Activated CD4-positive, CD25-positive, alpha-beta regulatory T cell treated with anti-CD3 and anti-CD28 coated beads, Interleukin-2, amount 50 U/mL, for 72 hours (primary cell): ENCODE results near the gene CAPZA1.

ENCODE experiments used
- DNase-seq: peaks from one replicate; pipeline ENCODE4 v3.0.0; 2021

CAPZA1 gene

DNA sequence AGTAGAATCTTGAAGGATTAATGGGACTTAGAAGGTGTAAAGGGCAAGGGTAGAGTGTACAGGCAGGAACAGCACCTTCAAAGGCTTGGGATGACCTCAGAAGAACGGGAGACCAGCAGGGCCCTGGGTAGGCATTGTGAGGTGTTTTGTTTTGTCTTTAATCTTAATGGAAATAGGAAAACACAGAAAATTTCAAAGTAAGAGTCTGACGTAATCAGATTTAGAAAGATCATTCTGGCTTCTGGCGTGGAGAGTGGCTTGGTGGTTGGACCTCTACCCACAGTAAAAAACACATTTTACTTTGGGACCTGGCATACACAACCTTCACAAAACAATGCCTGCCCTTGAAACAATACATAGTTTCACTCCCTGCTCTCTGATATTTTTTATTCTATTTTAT lies 59.0 kb downstream of the CAPZA1 start:
- DNase-seq = no peak

DNA sequence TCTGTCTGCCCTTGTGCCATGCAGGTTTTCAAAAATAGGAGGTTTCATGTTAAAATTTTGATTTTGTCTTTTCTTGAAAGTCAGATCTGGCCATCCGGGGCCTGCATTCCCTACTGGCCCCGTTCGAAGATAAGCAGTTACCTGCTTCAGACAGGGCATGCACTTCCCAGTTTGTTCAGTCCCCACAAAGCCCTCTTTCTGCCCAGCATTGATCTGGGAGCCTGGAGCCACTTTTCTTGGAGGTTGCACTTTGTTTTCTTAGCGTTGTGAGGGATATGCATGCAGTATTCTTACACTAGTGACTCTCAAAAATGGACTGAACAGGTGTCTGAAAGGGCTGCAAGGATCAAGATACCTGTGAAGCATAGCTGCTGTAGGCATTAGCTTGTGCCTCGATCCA lies 66.3 kb downstream of the CAPZA1 start:
- no peak for DNase-seq

DNA sequence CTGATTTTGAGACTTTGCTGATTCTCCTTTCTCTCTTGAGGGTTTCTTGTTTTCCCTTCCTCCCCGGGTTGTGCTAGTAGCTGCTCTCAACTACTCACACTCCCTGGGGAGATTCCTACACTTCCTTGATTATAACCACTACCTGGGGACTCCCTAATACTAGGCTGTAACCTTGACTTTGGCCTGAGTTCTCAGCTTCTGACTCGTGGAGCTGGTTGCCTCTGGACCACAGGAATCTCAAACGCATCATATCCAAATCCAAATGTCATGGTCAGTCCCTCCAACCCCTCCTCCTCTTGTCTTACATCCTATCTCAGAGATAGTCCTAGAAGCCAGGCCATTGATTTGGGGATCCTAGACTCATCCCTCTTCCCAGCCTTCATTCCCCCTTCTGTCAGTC lies 66.8 kb downstream of the CAPZA1 start:
- DNase-seq = no peak

DNA sequence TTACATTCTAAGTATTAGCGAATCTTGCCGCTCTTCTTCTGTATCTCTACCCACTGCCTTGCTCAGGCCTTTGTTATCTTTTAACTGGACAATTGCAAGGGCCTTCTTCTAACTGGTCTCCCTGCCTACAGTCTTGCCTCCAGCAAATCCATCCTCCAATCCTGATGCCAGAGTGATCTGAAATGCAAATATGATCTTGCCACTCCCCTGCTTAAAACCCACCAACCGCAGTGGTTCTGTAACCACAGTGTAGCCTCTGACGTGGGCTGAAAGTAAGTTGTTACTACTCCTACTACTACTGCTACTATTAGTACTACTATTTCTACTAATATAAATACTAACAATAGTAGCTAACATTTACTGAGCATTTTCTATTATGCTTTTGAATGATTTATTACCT lies 67.2 kb downstream of the CAPZA1 start:
- DNase-seq = no peak

DNA sequence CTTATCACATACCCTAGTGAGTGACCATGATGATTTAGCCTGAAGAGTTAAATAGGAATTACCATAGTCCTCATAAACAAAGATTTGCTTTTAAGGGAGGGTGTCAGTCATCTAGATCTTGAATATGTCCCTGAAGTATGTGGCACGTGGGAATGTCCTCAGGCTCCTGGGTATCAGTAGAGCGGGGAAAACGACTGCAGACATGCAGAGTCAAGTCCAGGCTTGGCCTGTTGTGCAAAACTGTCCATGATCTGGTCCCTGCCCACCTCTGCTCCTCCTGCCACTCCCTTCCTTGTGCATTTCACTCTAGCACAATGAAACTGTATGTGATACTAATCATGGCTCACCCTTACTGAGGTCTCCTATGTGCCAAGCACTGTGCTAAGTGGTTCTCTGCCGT lies 67.7 kb downstream of the CAPZA1 start:
- no peak for DNase-seq

DNA sequence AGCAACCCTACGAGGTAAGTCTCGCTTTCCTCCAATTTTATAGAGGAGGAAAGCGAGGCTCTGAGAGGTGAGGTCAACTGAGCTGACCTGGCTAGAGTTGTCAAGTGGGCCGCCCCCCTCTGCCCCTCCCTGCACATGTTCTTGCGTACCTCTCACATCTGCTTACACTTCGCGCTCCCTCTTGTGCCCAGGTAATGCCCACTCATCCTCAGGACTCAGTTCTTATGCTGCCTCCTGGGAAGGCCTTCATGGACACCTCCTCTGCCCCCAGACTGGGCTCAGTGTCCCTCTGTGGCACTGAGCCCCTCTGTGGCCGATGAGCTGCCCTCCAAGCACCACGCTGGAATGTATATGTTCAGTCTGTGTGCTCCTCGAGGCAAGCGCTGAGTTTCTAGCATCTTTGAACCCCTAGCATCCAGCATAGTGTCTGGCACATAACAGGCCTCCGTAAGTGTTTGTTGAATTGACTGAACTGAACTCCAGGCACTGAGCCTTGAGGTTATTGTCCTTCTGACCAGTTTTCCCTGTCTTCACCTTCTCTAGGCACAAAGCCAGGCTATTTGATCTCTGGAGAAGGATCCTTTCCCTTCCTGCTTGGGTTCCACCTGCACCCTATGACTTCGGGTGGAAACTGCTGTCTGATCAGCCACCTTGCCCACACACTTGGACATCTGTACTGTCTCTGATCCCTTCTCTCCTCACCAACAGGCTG lies 68.3 kb downstream of the CAPZA1 start:
- DNase-seq = no peak

DNA sequence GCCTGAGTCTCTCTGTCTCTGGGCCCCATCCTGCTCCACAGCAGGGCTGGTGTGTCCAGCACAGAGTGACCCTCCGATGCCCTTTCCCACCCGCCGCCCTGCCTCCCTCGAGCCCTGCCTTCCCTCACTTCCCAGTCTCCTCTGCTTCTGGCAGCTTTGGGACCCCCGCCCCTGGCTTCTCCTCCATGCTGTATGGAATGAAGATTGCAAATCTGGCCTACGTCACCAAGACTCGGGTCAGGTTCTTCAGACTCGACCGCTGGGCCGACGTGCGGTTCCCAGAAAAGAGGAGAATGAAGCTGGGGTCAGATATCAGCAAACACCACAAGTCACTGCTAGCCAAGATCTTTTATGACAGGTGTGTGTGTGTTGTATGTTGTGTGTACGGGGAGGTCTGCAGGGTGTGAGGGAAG lies 69.2 kb downstream of the CAPZA1 start:
- DNase-seq = no peak

DNA sequence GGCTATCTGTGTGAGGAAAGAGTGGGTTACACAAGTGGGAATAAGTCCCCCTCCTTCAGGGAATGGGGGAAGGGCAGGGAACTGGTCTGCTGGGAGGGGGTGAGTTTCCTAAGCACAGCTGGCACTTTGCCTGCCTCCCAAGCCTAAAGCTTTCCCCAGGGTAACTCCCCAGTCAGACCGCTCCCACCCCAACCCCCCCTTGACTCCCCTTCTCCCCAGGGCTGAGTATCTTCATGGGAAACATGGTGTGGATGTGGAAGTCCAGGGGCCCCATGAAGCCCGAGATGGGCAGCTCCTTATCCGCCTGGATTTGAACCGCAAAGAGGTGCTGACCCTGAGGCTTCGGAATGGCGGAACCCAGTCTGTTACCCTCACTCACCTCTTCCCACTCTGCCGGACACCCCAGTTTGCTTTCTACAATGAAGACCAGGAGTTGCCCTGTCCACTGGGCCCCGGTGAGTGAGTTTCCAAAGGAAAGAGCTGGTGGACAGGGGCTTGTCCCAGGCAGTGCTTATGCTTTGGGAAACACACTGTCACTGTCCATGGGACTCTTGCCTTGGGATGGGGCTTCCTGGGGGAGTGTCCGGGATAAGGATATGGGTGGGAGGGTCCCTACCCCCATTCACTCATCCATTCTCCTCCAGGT lies 69.7 kb downstream of the CAPZA1 start:
- DNase-seq = no peak

DNA sequence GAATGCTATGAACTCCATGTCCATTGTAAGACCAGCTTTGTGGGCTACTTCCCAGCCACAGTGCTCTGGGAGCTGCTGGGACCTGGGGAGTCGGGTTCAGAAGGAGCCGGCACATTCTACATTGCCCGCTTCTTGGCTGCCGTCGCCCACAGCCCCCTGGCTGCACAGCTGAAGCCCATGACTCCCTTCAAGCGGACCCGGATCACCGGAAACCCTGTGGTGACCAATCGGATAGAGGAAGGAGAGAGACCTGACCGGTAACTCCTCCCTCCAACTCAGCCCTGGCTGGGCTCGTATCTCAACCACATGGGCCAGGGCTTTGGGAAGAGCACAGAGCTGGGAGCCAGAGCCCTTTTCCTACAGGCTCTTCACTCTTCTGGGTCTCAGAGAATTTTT lies 70.2 kb downstream of the CAPZA1 start:
- DNase-seq = no peak

DNA sequence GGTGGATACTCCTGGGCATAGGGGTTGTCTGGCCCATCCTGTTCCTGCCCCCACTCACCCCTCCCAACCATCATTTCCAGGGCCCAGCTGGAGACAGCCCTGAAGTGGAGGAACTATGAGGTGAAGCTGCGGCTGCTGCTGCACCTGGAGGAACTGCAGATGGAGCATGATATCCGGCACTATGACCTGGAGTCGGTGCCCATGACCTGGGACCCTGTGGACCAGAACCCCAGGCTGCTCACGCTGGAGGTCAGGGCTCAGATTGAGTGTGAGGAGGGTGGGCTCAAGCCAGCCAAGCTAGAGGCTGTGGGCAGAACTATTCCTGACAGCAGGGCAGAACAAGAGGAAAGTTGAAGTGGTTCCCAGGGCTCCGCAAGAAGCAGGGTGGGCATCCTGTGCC lies 73.0 kb downstream of the CAPZA1 start:
- no peak for DNase-seq

DNA sequence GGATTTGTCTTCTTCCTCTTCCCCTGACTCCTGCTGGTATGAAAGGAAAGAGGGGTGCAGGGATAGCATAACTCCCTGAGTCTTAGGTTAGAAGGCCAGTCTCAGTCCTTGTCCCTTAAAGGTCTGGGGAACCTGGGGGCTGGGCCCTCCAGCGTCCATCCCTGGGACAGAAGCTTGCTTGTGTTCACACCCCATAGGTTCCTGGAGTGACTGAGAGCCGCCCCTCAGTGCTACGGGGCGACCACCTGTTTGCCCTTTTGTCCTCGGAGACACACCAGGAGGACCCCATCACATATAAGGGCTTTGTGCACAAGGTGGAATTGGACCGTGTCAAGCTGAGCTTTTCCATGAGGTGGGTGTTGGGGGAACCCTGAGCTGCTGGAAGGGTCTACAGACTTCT lies 74.2 kb downstream of the CAPZA1 start:
- no peak for DNase-seq

DNA sequence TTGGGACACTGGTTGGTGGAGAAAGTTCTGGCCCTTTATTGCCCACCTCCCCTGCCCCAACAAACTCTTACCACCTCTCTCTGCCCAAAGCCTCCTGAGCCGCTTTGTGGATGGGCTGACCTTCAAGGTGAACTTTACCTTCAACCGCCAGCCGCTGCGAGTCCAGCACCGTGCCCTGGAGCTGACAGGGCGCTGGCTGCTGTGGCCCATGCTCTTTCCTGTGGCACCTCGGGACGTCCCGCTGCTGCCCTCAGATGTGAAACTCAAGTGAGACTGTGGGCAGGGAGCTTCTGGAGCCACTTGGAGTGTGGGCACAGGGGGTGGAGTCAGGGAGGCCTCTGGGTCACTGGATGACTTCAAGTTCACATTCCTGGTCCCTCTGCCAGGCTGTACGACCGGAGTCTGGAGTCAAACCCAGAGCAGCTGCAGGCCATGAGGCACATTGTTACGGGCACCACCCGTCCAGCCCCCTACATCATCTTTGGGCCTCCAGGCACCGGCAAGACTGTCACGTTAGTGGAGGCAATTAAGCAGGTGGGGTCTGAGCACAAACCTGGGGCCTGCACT lies 74.8 kb downstream of the CAPZA1 start:
- DNase-seq = no peak

DNA sequence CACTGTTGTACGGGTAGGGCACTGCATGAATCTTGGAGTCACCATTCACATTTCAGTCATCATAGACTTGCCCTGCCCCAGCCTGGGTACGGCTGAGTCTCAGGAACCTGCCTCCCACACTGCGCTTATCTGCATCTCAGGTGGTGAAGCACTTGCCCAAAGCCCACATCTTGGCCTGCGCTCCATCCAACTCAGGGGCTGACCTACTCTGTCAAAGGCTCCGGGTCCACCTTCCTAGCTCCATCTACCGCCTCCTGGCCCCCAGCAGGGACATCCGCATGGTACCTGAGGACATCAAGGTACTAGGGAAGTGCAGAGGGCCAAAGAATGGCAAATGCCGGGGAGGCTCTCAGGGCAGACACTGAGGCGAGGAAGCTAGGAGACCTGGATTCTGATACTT lies 75.6 kb downstream of the CAPZA1 start:
- no peak for DNase-seq

DNA sequence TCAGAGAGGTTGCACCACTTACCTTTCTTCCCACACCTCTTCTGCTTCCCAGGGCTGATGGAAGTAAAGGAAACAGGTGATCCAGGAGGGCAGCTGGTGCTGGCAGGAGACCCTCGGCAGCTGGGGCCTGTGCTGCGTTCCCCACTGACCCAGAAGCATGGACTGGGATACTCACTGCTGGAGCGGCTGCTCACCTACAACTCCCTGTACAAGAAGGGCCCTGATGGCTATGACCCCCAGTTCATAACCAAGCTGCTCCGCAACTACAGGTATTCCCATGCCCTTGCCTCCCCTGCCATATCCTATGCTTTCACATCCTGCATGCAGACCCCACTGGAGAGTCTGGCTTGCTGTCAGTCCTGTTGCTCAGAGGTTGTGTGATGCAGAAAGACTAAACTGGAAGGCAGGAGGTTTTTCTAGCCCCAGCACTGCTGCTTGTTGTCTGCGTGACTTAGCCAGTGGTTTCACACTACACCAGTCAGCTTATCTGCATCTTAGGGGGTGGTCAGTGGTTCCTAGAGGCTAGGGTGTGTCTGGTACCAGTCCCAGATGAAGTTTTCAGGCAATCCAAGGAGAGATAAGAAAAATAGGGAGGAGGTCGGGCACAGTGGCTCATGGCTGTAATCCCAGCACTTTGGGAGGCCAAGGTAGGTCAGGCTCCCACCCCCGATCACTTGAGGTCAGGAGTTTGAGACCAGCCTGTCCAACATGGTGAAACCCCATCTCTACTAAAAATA lies 77.1 kb downstream of the CAPZA1 start:
- no peak for DNase-seq

DNA sequence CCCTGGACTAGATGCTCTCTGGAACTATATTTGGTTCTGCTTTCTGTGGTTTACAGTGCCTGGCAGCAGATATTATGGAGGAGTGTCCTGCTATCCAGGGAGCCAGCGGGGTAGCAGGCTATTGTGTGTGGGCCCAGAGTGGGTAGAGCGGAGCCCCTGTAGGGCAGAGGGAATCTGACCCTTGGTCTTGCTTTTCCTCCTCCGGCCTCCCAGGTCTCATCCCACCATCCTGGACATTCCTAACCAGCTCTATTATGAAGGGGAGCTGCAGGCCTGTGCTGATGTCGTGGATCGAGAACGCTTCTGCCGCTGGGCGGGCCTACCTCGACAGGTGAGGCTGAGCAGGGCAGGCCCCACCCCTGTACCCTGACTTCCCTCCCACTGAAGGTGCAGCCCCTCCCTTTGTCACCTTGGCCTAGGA lies 78.2 kb downstream of the CAPZA1 start:
- no peak for DNase-seq

DNA sequence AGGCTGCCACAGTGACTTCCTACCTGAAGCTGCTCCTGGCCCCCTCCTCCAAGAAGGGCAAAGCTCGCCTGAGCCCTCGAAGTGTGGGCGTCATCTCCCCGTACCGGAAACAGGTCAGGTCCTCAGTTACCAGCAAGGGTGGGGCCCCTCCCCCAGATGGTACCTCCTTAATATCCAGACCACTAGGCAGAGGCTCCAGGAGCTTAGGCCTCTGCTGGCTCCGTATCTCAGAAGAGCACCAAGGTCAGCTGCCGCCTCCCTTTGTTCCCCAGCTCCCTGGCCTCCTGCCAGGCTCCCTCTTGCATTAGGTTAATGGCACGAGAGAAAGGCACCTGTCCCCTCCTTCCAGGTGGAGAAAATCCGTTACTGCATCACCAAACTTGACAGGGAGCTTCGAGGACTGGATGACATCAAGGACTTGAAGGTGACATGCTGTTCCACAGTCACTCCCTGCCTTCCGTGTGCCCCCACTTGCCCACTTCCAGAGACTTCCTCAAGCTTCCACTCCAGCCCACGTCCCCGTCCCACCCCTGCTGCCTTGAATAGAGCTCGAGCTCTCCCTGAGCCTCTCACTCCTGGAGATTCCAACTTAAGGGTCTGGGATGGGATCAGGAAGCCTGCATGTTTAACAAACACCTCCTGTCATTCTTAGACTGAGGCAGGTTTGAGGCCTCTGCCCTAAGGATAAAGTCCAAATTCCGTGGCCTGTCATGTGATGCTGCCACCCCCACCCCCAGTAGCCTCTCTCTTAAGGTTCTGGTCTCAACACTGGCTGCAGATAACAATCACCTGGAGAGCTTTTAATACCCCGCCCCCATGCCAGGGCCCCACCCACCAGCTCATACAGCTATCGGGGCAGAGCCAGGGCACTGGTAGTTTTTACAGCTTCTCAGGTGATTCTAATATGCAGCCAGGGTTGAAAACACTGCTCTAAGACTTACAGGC lies 79.0 kb downstream of the CAPZA1 start:
- DNase-seq = no peak

DNA sequence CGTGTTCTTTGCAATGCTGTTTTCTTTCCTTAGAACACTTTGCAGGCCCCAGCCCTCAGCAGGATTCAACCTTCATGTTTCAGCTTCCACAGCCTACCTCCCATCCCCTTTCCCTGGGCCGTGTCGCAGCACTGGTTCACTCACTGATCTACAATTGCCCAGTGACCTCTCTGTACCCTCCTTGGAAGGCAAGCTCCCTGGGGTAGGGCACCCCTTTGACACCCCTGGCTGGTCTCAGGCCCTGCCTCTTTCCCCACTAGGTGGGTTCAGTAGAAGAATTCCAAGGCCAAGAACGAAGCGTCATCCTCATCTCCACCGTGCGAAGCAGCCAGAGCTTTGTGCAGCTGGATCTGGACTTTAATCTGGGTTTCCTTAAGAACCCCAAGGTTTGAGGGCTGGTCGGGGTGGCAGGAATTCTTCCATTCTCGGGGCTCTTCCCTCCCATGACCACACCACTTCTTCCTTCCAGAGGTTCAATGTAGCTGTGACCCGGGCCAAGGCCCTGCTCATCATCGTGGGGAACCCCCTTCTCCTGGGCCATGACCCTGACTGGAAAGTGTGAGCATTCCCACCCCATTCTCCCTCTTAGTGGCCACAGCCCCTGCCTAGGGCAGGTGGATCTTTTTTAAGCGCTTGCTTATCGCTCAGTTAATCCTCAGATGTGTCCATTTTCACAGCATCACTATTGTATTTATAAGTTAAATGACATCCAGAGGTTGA lies 80.0 kb downstream of the CAPZA1 start:
- no peak for DNase-seq

DNA sequence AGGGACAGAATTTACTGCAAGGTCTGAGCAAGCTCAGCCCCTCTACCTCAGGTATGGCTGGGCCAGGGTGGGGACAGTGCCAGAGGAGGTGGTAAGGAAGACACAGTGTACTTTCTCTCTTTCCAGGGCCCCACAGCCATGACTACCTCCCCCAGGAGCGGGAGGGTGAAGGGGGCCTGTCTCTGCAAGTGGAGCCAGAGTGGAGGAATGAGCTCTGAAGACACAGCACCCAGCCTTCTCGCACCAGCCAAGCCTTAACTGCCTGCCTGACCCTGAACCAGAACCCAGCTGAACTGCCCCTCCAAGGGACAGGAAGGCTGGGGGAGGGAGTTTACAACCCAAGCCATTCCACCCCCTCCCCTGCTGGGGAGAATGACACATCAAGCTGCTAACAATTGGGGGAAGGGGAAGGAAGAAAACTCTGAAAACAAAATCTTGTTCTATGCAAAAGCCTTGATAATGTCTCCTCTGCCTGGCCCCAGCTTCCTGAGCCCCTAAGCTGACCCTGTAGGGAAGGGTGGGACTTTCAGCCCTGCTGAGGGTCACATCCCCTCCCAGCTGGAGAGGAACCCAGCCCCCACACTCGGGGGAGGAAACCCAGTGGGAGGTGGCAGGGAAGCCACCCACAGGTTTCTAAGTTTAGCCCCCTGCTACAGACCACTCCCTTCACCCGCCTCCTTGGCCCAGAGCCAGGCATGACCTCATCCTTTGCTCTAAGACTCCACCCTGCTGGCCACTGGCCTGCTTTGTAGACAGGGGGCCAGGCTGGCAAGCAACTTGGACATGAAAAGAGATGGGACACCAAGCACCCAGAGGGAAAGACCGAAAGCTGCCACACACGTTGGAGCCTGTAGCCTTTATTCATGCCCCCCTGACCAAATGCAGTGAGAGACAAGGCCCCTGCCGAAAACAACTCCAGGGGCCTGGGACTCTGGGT lies 80.9 kb downstream of the CAPZA1 start:
- peak; percentile 54 for DNase-seq

DNA sequence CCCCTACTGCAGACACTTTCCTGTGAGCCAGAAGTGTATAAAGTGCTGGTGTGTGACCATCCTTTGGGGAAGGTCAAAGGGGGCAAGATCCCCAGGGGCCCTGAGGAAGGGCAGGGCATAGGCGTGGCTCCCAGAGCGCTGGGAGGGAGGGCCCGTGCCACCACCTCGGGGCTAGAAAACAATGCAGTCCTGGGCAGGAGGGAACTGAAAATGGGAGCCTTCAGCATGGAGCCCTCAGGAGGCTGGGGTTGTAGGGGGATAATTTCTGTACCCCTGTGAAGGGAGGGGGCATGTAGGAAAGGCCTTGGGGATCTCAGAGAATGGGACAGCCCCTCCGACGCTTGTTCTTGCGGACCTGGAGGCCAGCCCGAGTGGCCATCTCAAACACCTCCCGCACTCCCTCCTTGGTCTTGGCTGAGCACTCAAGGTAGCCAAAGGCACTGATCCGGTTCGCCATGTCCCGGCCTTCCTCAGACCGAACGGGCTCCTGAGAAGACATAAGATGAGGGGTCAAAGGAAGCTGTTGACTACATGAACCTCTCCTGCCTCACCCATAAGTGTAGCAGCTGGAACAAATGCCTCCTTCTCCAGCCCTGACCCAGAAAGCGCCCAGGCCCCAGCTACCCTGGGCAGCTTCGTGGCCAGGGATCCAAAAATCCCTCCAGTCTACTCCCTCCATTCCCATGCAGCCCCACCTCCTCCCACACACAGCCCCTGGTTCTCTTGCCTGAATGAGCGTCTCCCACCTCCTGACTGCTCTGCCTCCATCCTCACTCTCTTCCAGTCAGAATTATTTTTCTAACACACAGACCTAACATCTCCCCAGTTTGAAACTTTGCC lies 81.8 kb downstream of the CAPZA1 start:
- DNase-seq = no peak

DNA sequence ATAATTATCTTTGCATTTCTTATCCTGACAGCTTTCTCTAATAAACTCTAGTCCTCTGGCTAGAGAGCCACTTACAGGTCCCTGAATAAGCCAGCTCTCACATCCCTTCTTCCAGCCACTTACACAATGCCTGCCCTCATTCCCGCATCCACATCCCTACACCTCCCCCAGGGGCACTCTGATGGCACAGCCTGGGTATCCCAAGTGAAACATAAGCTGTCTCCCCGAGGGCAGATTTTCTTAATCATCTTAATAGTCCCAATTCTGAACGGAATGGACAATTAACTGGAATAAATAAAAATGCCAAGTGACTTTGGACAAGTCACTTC lies 82.4 kb downstream of the CAPZA1 start:
- DNase-seq = no peak
